Measurements from ENCODE around the gene ARID2.

- TF ChIP-seq CTCF (IDR thresholded peaks at IDR 0.05; ENCODE audit: insufficient read depth, low read length, poor library complexity, severe bottlenecking): no peak
- no peak for TF ChIP-seq EZH2phosphoT487 (conservative IDR thresholded peaks at IDR 0.05; ENCODE audit: low read length)
These were observed 2.1 kb upstream of the ARID2 start for GRCh38 chr12:45727301-45727979.

All from SU-DHL-6 (cell line).